GM12864 (cell line): ENCODE data around the gene NTRK3.

Experiments
- DNase-seq: peaks from one replicate; pipeline ENCODE4 v3.0.0-alpha.2; 2011; ENCODE audit warnings: low read depth
- H3K4me3 ChIP-seq: 2 replicates; pipeline ENCODE4 v1.5.1; 2011; ENCODE audit warnings: mild to moderate bottlenecking, low read depth, low read length, control low read depth
- TF ChIP-seq, protein P1 (sequence below): IDR thresholded peaks from 2 replicates; pipeline ENCODE4 v1.5.1; 2011; ENCODE audit warnings: low read depth, mild to moderate bottlenecking, moderate library complexity, low read length, control low read depth, inconsistent platforms; ENCODE audit errors: missing control alignments

Gene NTRK3

DNA sequence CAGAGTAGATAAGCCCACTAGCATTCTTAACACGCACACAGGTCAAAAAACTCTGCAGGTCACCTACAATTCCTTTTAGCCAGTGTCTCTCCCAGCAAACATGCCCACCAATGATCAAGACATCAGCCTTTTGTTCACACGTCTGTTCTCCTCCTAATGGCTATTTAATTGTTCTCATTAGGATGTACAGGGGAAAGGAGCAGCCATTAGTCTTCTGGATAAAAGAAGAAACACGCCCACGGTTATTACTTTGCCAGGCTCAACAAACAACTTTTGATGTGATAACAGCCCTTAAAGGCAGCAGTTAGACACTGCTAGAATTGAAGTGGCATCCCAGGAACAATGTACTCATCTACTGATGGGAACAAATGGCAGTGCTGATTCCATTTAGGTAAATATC is 108.8 kb downstream of the NTRK3 start:
- no peak overlapping the region for H3K4me3 ChIP-seq
- TF ChIP-seq, protein P1, sequence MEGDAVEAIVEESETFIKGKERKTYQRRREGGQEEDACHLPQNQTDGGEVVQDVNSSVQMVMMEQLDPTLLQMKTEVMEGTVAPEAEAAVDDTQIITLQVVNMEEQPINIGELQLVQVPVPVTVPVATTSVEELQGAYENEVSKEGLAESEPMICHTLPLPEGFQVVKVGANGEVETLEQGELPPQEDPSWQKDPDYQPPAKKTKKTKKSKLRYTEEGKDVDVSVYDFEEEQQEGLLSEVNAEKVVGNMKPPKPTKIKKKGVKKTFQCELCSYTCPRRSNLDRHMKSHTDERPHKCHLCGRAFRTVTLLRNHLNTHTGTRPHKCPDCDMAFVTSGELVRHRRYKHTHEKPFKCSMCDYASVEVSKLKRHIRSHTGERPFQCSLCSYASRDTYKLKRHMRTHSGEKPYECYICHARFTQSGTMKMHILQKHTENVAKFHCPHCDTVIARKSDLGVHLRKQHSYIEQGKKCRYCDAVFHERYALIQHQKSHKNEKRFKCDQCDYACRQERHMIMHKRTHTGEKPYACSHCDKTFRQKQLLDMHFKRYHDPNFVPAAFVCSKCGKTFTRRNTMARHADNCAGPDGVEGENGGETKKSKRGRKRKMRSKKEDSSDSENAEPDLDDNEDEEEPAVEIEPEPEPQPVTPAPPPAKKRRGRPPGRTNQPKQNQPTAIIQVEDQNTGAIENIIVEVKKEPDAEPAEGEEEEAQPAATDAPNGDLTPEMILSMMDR = no peak
- DNase-seq = no peak

DNA sequence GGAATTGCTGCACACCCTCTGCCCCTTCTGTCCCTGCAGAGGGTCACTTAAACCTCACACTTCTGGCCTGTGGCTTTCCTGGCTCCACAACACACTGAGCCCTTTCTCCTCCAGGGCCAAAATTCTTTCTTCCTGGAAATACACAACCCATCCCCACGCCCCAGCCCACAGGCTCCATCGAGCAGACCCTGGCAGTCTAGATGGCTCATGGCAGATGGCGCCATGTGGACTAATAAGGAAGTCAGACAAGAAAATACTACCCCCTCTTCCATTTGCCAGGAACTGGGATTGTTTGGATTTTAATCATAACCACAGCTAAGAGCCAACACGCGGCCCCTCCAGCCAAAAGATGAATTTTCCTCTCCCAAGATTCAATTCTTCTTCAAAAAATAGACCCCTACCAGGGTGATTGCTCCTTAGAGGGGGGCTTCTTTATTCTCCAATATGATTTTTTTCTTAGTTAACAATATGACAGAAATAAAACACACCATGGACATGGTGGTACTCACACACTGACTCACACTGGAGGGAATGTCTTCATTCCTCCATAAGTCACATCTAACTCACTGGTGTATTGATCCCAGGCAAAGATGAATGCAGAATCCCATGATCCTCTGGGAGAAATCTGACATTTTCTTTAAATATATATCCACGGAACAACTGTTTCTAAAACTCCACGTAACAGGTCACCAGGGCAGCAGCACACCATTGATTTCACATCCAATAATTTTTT is 111.5 kb downstream of the NTRK3 start:
- no peak for DNase-seq
- no peak overlapping the region for H3K4me3 ChIP-seq
- TF ChIP-seq, protein P1 = no peak

DNA sequence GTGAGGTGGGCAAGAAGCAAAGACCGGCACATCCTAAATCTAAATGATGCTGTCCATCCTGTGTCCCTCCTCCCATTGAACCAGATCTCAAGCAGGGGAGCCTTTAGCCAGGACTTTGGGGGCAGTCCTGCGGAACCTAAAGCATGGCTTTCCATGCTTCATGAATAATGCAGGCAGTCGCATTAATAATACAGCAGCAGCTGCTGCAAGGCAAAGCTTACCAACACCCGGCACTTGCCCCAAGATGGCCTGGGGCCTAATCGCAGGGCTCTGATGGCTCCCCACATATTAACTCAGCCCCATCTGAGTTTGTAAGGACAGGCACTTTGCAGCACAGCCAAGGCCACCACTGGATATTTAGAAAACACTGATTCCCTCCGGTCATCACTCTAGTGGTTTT is 114.4 kb downstream of the NTRK3 start:
- no peak overlapping the region for H3K4me3 ChIP-seq
- no peak for DNase-seq
- TF ChIP-seq, protein P1 = no peak

DNA sequence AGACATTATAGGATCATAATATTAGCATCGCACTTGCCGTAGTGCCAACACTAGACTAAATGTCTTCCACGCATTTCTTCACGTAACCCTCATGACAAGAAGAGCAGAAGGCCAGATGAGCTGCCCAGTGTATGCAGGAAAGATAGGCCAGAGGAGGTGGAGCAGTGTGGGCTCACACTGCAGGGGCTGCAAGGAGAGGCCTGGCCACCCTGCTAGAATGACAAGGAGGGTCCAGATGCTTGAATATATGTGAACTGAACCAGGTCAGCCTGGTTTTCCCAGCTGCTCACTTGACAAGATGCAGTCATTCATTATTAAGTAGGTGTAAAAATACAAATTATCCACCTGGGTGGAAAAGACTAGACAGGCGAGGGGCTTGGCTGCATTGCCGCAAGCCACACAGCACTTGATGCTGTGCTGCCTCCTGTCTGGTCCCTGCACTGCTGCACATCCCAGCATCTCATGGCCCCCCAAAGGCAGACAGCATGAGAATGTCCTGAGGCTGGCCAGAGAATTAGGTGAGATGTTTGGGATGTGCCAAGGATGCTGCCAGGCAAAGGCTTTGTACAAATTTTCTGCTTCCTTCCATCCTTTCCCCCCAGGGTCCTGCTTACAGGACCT is 115.2 kb downstream of the NTRK3 start:
- TF ChIP-seq, protein P1 = no peak

DNA sequence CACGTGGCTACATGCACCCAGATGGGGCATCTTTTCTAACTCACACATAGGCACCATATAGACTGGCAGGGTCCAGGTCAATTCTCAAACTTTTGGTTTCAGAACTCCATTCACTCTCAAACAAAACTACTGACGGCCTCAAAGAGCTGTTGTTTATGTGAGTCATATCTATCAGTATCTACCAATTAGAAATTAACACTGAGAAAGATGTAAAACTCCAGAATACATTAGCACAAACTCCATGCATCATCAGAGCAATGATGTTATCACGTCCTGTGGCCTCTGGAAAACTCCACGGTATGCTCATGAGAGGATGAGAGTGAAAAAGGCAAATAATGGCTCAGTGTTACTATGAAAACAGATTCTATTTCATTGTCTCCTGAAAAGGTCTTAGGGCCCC is 116.1 kb downstream of the NTRK3 start:
- DNase-seq = no peak
- TF ChIP-seq, protein P1 = no peak
- no peak overlapping the region for H3K4me3 ChIP-seq

More for the DNA sequence above, 115.2 kb downstream of the NTRK3 start:
- no peak for DNase-seq
- H3K4me3 ChIP-seq = no peak overlapping the region

DNA sequence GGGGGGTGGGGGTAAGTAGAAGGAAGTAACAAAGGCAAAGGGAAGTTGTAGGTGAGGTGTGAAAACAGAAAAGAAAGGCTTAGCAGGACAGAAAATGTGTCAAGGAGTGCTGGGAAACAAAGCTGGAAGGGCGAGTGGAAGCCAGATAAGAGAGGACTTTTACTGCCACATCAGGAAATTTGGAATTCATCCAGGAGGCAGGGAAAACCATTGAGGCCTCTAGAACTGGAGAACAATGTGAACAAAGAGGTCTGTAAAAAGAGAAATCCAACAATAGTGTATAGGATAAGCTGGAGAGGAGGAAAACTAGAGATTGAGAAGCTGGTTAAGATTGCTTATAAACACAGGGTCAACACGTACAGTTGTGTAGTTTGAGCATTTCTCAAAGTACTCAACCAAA is 116.6 kb downstream of the NTRK3 start:
- H3K4me3 ChIP-seq = no peak overlapping the region
- no peak for DNase-seq
- TF ChIP-seq, protein P1 = no peak

DNA sequence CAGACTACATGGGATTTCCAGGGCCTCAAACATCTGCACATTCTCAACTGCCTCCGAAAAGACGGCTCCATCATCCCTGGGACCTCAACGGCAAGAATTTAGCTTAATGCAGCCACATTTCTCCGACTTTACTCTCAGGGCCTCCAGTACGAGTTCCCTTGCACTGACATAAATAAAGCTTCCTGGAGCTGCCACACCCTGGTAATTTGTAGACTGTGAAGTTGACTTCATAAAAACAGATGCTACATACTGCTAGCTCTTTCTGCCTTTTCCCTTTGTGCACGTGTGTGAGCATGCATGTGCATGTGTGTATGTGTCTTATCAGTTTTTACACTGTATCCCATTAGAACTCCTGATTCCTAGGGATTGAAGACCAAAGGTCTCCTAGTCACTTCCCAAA is 122.7 kb downstream of the NTRK3 start:
- TF ChIP-seq, protein P1 = no peak
- no peak for DNase-seq
- H3K4me3 ChIP-seq = no peak overlapping the region
